ENCODE results near the gene PRSS33. TPM values are rescaled to one million over a fixed set of nuclear protein-coding genes. Genes with fewer than 3 reads are reported as not detected.

PRSS33 gene
- total and polyA plus RNA-seq, 9 of the 15 experiments (the other 6 are each of a cell fraction or from before 2014, with no cell fraction given): not detected

DNA sequence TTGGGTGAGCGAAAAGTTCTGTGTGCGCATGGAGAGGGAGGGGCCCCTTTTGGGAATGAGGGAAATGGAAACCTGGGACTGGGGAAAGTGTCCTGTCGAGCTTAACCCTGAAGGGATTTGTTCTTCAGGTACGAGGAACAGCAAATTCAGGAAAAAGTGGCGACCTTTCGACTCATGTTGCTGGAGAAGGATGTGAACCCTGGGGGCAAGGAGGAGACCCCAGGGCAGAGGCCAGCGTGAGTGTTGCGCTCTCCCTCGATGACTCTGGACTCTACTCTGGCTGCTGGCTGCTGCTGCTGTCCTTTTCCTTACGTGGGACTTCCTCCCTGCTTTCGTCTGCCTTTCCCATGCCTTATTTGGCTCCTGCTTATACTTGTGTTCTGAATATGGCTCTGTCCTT is 30.0 kb downstream of the PRSS33 start (continued):
- TF ChIP-seq, protein P1, sequence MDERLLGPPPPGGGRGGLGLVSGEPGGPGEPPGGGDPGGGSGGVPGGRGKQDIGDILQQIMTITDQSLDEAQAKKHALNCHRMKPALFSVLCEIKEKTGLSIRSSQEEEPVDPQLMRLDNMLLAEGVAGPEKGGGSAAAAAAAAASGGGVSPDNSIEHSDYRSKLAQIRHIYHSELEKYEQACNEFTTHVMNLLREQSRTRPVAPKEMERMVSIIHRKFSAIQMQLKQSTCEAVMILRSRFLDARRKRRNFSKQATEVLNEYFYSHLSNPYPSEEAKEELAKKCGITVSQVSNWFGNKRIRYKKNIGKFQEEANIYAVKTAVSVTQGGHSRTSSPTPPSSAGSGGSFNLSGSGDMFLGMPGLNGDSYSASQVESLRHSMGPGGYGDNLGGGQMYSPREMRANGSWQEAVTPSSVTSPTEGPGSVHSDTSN (CRISPR knock-in tag; IDR thresholded peaks at IDR 0.05; ENCODE audit: low read depth): no peak
- TF ChIP-seq, protein P1 (tag; conservative IDR thresholded peaks at IDR 0.05; ENCODE audit: low read depth): no peak
- no peak for TF ChIP-seq ZNF589 (CRISPR knock-in tag; IDR thresholded peaks at IDR 0.05; ENCODE audit: low read depth)
- TF ChIP-seq, protein P2, sequence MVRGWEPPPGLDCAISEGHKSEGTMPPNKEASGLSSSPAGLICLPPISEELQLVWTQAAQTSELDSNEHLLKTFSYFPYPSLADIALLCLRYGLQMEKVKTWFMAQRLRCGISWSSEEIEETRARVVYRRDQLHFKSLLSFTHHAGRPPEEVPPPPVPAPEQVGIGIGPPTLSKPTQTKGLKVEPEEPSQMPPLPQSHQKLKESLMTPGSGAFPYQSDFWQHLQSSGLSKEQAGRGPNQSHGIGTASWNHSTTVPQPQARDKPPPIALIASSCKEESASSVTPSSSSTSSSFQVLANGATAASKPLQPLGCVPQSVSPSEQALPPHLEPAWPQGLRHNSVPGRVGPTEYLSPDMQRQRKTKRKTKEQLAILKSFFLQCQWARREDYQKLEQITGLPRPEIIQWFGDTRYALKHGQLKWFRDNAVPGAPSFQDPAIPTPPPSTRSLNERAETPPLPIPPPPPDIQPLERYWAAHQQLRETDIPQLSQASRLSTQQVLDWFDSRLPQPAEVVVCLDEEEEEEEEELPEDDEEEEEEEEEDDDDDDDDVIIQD (CRISPR knock-in tag; IDR thresholded peaks at IDR 0.05): no peak
- TF ChIP-seq POLR3G (IDR thresholded peaks at IDR 0.05; ENCODE audit: extremely low read depth, insufficient read length, insufficient replicate concordance): no peak
- TF ChIP-seq, protein P3, sequence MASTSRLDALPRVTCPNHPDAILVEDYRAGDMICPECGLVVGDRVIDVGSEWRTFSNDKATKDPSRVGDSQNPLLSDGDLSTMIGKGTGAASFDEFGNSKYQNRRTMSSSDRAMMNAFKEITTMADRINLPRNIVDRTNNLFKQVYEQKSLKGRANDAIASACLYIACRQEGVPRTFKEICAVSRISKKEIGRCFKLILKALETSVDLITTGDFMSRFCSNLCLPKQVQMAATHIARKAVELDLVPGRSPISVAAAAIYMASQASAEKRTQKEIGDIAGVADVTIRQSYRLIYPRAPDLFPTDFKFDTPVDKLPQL (IDR thresholded peaks at IDR 0.05; ENCODE audit: extremely low read depth, insufficient read length): no peak
- TF ChIP-seq, protein P4, sequence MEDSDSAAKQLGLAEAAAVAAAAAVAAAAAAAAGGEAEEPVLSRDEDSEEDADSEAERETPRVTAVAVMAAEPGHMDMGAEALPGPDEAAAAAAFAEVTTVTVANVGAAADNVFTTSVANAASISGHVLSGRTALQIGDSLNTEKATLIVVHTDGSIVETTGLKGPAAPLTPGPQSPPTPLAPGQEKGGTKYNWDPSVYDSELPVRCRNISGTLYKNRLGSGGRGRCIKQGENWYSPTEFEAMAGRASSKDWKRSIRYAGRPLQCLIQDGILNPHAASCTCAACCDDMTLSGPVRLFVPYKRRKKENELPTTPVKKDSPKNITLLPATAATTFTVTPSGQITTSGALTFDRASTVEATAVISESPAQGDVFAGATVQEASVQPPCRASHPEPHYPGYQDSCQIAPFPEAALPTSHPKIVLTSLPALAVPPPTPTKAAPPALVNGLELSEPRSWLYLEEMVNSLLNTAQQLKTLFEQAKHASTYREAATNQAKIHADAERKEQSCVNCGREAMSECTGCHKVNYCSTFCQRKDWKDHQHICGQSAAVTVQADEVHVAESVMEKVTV (CRISPR knock-in tag; IDR thresholded peaks at IDR 0.05): no peak
- no peak for TF ChIP-seq SMAD2 (IDR thresholded peaks at IDR 0.05; ENCODE audit: low read depth, low read length)
- TF ChIP-seq, protein P5, sequence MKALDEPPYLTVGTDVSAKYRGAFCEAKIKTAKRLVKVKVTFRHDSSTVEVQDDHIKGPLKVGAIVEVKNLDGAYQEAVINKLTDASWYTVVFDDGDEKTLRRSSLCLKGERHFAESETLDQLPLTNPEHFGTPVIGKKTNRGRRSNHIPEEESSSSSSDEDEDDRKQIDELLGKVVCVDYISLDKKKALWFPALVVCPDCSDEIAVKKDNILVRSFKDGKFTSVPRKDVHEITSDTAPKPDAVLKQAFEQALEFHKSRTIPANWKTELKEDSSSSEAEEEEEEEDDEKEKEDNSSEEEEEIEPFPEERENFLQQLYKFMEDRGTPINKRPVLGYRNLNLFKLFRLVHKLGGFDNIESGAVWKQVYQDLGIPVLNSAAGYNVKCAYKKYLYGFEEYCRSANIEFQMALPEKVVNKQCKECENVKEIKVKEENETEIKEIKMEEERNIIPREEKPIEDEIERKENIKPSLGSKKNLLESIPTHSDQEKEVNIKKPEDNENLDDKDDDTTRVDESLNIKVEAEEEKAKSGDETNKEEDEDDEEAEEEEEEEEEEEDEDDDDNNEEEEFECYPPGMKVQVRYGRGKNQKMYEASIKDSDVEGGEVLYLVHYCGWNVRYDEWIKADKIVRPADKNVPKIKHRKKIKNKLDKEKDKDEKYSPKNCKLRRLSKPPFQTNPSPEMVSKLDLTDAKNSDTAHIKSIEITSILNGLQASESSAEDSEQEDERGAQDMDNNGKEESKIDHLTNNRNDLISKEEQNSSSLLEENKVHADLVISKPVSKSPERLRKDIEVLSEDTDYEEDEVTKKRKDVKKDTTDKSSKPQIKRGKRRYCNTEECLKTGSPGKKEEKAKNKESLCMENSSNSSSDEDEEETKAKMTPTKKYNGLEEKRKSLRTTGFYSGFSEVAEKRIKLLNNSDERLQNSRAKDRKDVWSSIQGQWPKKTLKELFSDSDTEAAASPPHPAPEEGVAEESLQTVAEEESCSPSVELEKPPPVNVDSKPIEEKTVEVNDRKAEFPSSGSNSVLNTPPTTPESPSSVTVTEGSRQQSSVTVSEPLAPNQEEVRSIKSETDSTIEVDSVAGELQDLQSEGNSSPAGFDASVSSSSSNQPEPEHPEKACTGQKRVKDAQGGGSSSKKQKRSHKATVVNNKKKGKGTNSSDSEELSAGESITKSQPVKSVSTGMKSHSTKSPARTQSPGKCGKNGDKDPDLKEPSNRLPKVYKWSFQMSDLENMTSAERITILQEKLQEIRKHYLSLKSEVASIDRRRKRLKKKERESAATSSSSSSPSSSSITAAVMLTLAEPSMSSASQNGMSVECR (CRISPR knock-in tag; IDR thresholded peaks at IDR 0.05): no peak
- TF ChIP-seq, protein P6, sequence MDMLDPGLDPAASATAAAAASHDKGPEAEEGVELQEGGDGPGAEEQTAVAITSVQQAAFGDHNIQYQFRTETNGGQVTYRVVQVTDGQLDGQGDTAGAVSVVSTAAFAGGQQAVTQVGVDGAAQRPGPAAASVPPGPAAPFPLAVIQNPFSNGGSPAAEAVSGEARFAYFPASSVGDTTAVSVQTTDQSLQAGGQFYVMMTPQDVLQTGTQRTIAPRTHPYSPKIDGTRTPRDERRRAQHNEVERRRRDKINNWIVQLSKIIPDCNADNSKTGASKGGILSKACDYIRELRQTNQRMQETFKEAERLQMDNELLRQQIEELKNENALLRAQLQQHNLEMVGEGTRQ (CRISPR knock-in tag; IDR thresholded peaks at IDR 0.05): no peak
- TF ChIP-seq HDAC8 (tag; IDR thresholded peaks at IDR 0.05): no peak
- no peak for TF ChIP-seq RFX1 (IDR thresholded peaks at IDR 0.05)

All from K562 (cell line).